NK-92 (cell line): ENCODE measurements around the gene MYLK2.

Experiments used
- DNase-seq: peaks from one replicate; lab custom pipeline; 2025; ENCODE audit not compliant: unreplicated experiment; lab: John Stamatoyannopoulos, UW

Gene MYLK2

DNA sequence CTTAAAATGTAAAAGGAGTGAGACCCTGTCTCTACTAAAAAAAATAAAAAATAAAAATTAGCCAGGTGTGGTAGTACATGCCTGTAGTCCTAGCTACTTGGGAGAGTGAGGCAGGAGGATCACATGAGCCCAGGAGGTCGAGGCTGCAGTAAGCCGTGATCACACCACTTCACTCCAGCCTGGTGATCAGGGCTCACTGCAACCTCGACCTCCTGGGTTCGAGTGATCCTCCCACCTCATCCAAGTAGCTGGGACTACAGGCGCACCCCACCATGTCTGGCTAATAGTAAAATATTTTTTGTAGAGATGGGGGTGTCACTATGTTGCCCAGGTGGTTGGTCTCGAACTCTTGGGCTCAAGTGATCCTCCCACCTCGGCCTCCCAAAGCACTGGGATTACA is 34.3 kb downstream of the MYLK2 start:
- no peak for DNase-seq

- no peak for DNase-seq
These were observed 37.4 kb downstream of the MYLK2 start for GRCh38 chr20:31856516-31856915.

DNA sequence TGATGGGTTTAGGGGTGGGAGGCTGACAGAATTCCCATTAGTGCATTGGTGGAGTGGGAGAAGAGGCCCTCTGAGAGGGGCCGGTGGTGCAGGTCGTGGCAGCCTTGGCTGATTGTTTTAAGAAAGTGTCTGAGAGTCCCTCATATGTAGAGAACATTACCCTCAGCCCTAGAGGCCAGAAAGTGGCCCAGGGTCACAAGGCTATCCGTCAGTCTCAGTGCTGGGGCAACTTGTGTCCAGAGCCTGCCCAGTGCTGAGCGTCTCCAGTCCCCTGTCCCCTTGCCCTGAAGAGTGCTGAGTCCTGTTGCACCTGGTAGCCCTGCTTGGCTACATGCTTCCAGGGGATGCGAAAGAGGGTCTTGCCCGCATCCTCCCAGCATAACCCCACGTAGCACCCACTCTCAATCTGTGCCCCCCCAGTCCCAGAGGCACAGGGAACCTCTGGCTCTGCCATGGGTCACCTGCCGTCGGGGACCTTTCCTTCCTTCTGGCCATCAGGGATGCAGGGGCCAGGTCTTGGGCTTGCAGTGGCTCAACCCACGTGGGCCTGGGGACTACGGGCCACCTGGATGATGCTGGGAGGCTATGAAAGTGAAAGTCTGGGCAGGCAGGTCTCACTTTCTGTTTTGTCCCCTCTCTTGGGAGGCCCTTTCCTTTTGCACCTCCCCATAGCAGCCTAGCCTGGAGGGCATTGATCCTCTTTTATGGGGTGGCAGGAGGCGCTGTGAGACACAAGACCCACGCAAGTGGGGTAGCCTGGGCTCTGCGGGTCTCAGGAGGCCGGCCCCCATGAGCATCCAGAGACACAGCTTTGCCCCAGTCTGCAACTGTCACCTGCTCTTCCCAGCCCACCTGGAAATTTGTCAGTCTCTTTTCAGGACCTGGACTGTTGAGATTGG is 39.0 kb downstream of the MYLK2 start:
- no peak for DNase-seq

DNA sequence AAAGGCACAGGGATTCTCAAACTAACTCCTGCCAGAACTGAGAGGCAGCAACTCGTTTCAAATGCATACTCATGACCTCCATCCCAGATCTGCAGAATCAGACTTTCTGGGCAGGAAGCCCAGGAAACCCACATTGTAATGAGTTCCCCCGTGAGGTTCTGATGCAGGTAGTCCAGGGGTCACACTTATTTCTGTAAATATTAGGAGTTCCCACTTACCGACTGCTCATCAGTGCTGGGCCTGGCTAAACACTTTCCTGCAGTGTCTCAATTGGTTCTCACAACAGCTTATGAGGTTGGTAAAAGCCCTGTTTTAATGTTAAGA is 39.6 kb downstream of the MYLK2 start:
- no peak for DNase-seq

DNA sequence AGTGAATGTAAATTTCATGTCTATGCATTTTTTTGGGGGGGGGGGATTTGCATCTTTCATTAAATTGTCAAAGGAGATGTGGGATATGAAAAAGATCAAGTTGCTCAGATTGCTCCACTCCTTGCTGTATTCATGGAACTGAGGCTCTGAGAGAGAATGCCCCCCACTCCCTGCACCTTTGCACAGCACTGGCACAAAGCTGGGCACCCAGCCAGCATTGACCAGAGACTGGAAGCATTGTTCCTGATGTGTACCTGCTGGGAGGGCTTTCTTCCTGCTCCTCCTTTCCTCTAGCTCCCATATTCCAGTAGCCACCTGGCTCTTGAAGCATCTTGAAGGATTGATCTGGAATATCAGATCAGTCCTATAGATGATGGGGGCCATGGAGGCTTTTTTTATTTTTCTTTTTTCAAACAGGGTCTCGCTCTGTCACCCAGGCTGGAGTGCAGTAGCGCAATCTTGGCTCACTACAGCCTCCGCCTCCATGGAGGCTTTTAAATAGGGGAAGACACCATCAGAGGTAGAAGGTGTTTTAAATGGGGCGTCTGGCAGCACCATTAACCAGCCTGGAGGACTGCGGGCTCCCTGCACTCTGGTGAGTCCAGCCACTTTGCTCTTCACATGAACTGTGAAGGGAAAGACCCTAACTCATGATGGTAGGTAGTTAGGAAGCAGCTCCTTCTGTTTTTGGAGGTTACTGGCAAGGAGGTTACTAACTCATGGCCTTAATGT is 40.3 kb downstream of the MYLK2 start:
- no peak for DNase-seq

DNA sequence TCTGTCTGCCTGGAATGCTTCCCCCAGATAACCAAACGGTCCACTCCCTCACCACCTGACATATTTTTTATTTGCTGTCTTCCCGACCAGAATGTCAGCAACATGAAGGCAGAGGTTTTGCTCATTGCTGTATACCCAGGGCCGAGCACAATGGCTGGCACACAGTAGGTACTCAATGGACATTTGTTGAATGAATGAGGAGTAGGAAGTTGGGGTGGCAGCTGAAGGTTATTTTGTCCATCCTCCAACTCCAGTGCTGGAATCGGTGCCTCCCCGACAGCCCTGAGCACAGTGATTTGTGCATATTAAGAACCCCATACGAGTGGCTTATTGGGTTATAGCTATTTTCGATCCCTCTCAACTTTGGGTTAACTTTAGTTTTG is 40.8 kb downstream of the MYLK2 start:
- DNase-seq: no peak

DNA sequence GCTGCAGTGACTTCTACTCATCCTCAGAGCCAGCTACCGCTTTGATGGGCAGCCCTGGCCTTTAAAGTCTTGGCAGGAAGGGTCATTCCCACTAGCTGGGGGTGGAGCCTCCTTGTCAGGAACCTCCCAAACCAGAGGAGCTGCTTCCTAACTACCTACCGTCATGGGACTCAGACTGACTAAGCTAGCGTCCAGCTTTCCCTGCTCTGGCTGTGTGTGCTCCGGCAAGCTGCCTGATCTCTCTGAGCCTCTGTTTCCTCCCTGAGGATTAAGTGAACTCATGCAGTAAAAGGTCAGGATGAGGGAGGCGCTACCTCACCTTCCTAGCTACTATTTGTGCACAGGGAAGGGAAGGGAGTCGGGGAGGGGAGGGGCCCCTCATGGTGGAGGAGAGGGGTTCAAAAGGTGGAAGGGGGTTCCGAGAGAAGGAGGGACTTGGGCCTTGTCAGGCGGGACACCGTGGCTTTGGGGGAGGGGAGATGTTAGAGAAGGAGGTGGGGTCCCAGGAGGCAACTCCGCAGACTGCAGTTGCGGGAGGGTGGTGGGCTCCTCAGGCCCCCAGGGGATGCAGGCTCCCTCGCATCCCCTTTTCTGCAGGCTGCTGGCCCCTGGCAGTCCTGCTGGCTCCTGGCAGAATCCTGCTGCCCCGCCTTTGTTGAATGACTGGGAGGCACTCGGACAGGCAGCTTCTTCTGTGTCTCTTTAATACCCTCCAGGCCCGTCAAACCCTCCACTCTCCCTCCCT is 41.4 kb downstream of the MYLK2 start:
- no peak for DNase-seq

- no peak for DNase-seq
These were observed 41.9 kb downstream of the MYLK2 start for GRCh38 chr20:31861135-31861384.

- DNase-seq: no peak
These were observed 42.4 kb downstream of the MYLK2 start for GRCh38 chr20:31861385-31862156.

DNA sequence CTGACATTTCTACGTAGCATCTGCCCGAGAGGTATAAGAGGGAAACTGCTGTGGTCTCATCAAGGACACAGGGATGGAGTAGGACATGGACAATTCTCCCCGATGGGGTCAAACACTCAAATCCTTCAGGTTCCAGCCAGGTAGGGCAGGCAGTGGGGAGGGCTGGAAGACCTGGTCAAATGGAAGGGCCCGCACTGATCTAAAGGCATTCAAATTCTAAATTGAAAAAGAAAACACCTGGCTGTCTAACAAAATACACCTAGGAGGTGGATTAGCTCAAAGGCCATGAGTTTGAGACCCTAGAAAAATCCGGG is 43.0 kb downstream of the MYLK2 start:
- DNase-seq: no peak

DNA sequence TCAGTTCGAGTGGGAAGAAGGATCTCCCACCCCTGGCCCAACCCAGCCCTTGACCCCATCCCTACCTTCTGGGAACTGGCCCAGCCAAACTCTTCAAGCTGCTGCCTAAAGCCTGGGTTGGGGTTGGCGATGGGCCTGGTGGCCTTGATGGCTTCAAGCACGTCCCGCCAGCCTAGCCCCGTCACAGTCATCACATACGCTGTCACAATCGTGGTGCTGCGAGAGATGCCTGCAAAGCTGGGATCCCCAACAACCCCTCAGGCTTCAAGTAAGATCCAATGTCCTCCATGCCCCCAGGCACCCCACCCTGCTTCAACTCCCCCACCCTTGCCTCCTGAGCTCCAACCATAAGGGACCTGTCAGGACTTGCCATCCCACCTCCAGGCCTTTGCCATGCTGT is 43.4 kb downstream of the MYLK2 start:
- no peak for DNase-seq

GRCh38 chr20:31863296-31864085 is 44.3 kb downstream of the MYLK2 start:
- no peak for DNase-seq

DNA sequence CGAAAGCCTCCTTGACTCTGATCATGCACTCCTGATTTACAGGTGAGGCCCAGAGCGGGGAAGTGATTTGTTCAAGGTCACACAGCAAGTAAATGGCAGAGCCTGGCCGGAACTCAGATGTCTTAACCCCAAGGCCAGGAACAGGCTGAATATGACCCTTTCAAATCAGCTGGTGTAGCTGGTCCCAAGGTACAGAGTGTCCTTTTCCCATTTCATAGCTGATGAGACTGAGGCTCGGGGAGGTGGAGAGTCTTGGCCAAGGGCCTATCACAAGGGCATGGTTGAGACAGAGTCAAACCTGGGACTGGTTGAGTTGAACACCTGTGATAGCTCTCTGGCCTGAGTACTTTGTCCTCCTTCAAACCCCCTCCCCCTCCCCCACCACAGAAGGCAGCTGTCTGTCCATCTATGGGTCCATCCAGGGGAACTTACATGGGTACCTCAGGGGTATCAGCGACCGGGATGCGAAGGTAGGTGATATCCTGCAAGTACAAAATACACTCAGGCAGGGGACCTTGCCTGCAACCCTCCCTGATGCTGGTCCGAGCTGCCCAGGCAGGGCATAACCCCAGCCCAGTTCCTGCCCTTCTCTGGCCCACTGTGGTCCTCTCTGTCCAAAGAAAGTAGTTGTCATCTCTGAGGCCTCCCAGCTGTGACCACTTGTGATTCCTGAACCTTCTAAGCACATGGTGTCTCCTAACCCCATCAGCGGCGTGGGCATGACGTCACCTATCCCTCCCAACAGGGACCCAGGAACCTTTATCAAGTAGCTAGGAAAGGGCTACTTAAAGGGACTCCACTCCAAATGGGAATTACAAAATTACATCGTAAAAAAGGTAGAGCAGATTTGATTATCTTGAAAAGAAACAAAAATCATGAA is 45.6 kb downstream of the MYLK2 start:
- no peak for DNase-seq

- DNase-seq: no peak
These were observed 47.1 kb downstream of the MYLK2 start for GRCh38 chr20:31866221-31866620.

DNA sequence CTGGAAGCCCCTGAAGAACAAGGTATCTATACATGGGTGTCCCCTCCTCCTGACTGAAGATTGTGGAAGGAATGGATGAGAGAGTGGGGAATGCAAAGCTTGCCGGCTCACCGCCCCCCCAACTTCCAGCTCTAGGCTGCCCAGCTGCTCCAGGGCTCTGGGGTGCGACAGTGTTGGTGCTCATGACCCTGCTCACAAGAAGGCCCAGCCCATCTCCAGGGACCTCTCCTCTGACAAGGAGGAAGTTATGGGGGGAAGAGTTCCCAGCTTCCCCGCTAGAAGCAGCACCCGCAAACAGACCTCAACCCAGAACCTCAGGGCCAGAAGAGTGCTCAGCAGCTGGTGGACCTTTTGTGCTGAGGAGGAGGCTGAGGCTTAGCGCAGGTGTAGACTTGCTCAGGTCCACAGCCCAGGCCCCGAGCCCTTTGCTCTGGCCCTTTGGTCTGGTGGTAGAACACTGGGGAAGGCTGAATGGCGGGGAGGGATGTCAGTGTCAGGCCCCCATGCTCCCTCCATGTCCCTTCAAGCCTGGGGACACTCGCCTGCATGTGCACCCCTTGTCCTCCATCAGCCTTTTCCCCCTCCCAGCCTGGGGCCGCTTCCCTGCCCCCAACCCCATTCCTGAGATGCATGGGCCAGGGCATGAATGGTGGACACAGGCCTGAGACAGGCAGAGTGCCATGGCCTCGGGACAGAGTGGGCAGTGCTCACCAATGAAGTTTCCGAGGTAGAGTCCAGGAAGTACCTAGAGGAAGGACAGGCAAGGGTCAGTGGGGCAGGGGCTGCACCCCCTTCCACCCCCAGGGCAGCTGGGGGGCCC is 49.9 kb downstream of the MYLK2 start:
- DNase-seq: no peak

DNA sequence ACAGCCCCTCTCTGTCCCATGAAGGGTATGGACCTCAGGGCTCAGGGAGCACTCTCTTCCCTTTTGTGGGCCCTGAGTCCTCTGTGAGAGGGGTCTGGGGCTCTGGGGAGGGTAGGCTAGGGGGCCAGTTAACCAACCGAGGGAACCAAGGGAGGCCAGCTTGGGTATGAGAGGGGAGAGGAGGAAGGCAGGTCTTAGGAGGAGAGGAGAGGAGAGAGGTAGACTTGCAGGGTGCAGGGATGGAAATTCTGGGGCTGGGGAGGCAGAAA is 50.5 kb downstream of the MYLK2 start:
- no peak for DNase-seq

- DNase-seq: no peak
These were observed 51.0 kb downstream of the MYLK2 start, which contains the start of the genes DUSP15 and TTLL9 for GRCh38 chr20:31869942-31870725. TSS of gene DUSP15 (minus strand) at chr20:31870527. CDS start at chr20:31870337, 190 bp downstream. TSS of gene TTLL9 (plus strand) at chr20:31870634. CDS start at chr20:31871127, 493 bp downstream.
